Activated gamma-delta T cell treated with Interleukin-2 at 50 U/mL for 16 hours (primary cell): ENCODE data around the gene CHRNB4.

ENCODE experiments used
- DNase-seq: peaks from one replicate; pipeline ENCODE4 v3.0.0-alpha.2; 2020

CHRNB4 gene

GRCh38 chr15:78630886-78631633 lies 9.9 kb downstream of the CHRNB4 start:
- DNase-seq, result no peak

- DNase-seq, result no peak
Measured at GRCh38 chr15:78629716-78630065, 11.3 kb downstream of the CHRNB4 start.

GRCh38 chr15:78629031-78629715 lies 11.8 kb downstream of the CHRNB4 start:
- no peak for DNase-seq

GRCh38 chr15:78628227-78628626 lies 12.8 kb downstream of the CHRNB4 start:
- DNase-seq, result no peak

GRCh38 chr15:78627348-78627747 lies 13.7 kb downstream of the CHRNB4 start:
- no peak for DNase-seq

- DNase-seq, result no peak
Measured at GRCh38 chr15:78626381-78626995, 14.5 kb downstream of the CHRNB4 start.

GRCh38 chr15:78625606-78626280 lies 15.3 kb downstream of the CHRNB4 start:
- DNase-seq, result no peak

GRCh38 chr15:78624651-78625590 lies 16.1 kb downstream of the CHRNB4 start:
- no peak for DNase-seq

GRCh38 chr15:78623786-78624497 lies 17.1 kb downstream of the CHRNB4 start:
- DNase-seq, result no peak

- DNase-seq, result no peak
Measured at GRCh38 chr15:78621810-78622402, 19.1 kb downstream of the CHRNB4 start.

- no peak for DNase-seq
Measured at GRCh38 chr15:78620527-78621421, 20.2 kb downstream of the CHRNB4 start, which contains the start of gene CHRNA3. CHRNA3 (minus strand) TSS chr15:78620996; CDS start chr15:78620794, 202 bp downstream.

GRCh38 chr15:78620021-78620526 lies 20.9 kb downstream of the CHRNB4 start:
- DNase-seq, result no peak

- DNase-seq, result no peak
Measured at GRCh38 chr15:78619022-78619950, 21.7 kb downstream of the CHRNB4 start.

- DNase-seq, result peak; percentile 86
Measured at GRCh38 chr15:78618490-78618934, 22.5 kb downstream of the CHRNB4 start.

- DNase-seq, result no peak
Measured at GRCh38 chr15:78618064-78618463, 22.9 kb downstream of the CHRNB4 start.

- no peak for DNase-seq
Measured at GRCh38 chr15:78617516-78617915, 23.5 kb downstream of the CHRNB4 start.

- no peak for DNase-seq
Measured at GRCh38 chr15:78617076-78617475, 23.9 kb downstream of the CHRNB4 start.

- no peak for DNase-seq
Measured at GRCh38 chr15:78616506-78616905, 24.5 kb downstream of the CHRNB4 start.
